HUES64 (cell line): ENCODE data around the gene PWWP2B.

Source experiments
- H3K27ac ChIP-seq: 2 replicates; pipeline ENCODE4 v1.7.0; 2013; ENCODE audit warnings: low read depth, low read length, inconsistent platforms
- H3K27me3 ChIP-seq: 2 replicates; pipeline ENCODE4 v1.6.1; 2013; ENCODE audit warnings: mild to moderate bottlenecking, low read length; ENCODE audit not compliant: insufficient read depth
- H3K36me3 ChIP-seq: 2 replicates; pipeline ENCODE4 v1.6.1; 2013; ENCODE audit warnings: mild to moderate bottlenecking, low read length; ENCODE audit not compliant: insufficient read depth
- H3K4me1 ChIP-seq: 2 replicates; pipeline ENCODE4 v1.6.1; 2013; ENCODE audit warnings: mild to moderate bottlenecking, low read length, moderate library complexity; ENCODE audit not compliant: insufficient read depth
- H3K4me3 ChIP-seq: 2 replicates; pipeline ENCODE4 v1.5.1; 2013; ENCODE audit warnings: mild to moderate bottlenecking, low read length, moderate library complexity
- H3K9ac ChIP-seq: 2 replicates; pipeline ENCODE4 v1.6.1; 2013; ENCODE audit warnings: mild to moderate bottlenecking, low read depth, low read length
- H3K9me3 ChIP-seq: 2 replicates; pipeline ENCODE4 v1.6.1; 2013; ENCODE audit warnings: low read depth, low read length; ENCODE audit not compliant: insufficient read depth
- WGBS: fragments of 150-250, 120-280 bp; methylation state at CpG from one replicate; pipeline ENCODE4 v1.1.7; 2013; ENCODE audit warnings: missing lambda C conversion rate; 5-methylcytosine and 5-hydroxymethylcytosine counted together

The PWWP2B gene

GRCh38 chr10:132364594-132364970 is 32.4 kb upstream of the PWWP2B start:
- Histone ChIP-seq H3K4me1 (no peaks in the 10 kb centered on the region), H3K9ac (no peak overlapping the region), H3K9me3 (no peaks in the 10 kb centered on the region), H3K27ac (no peak overlapping the region), H3K27me3 (no peaks in the 10 kb centered on the region), H3K4me3 (no peak overlapping the region), H3K36me3 (no peaks in the 10 kb centered on the region)
- WGBS = 82% methylated on average over 14 of the region's 14 CpGs

- no peaks in the 10 kb centered on the region for H3K4me1 ChIP-seq
- WGBS = 88% methylated on average over 9 of the region's 9 CpGs
- no peaks in the 10 kb centered on the region for H3K36me3 ChIP-seq
- no peak overlapping the region for H3K4me3 ChIP-seq
- no peaks in the 10 kb centered on the region for H3K9me3 ChIP-seq
- H3K27ac ChIP-seq = no peak overlapping the region
- H3K9ac ChIP-seq = no peak overlapping the region
- H3K27me3 ChIP-seq = no peaks in the 10 kb centered on the region
Measured at GRCh38 chr10:132365102-132365501, 31.9 kb upstream of the PWWP2B start.

DNA sequence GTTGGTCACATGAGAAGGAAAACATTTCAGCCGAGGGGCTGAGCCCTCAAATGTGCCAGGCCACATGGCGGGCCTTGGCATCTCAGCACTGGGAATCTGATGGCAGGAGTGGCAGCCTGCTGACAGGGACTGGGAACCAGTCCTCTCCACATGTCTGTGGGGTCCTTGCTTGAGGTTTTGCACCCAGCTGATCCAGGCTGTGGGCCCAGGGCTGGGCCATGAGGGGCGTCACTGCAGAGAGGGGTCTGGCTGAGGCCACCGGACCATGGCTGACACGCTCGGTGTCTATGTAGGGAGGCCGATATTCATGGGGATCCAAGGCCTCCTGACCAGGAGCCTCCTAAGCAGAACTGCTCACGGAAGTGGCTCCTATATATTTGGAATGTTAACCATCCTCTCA is 31.0 kb upstream of the PWWP2B start:
- Histone ChIP-seq H3K4me1 (no peaks in the 10 kb centered on the region), H3K36me3 (no peaks in the 10 kb centered on the region), H3K27ac (no peak overlapping the region), H3K4me3 (no peak overlapping the region), H3K9ac (no peak overlapping the region), H3K27me3 (no peaks in the 10 kb centered on the region), H3K9me3 (no peaks in the 10 kb centered on the region)
- 93% methylated on average over 8 of the region's 8 CpGs for WGBS

- Histone ChIP-seq H3K9ac (no peak overlapping the region), H3K36me3 (no peaks in the 10 kb centered on the region), H3K27me3 (no peaks in the 10 kb centered on the region), H3K27ac (no peak overlapping the region), H3K9me3 (no peaks in the 10 kb centered on the region), H3K4me3 (no peak overlapping the region), H3K4me1 (no peaks in the 10 kb centered on the region)
- WGBS = 87% methylated on average over 9 of the region's 9 CpGs
Measured at GRCh38 chr10:132366499-132366898, 30.5 kb upstream of the PWWP2B start.

DNA sequence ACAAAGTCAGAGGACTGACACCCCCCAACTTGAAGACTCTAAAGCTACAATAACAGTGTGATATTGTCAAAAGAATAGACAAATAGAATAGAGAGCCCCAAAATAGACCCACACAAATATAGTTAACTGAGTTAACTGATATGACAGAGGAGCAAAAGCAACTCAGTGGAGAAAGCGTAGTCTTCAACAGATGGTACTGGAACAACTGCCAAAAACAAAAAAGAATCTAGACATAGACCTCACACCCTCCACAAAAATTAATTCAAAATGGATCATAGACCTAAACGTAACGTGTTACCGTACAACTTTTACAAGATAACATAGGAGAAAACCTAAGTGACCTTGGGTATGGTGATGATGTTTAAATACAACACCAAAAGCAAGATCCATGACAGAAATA is 28.6 kb upstream of the PWWP2B start:
- Histone ChIP-seq H3K36me3 (no peaks in the 10 kb centered on the region), H3K9me3 (no peaks in the 10 kb centered on the region), H3K27ac (no peak overlapping the region), H3K4me3 (no peak overlapping the region), H3K9ac (no peak overlapping the region), H3K4me1 (no peaks in the 10 kb centered on the region), H3K27me3 (no peaks in the 10 kb centered on the region)
- WGBS = 86% methylated on average over 4 of the region's 4 CpGs

- whole genome bisulfite sequencing = 85% methylated on average over 8 of the region's 9 CpGs
- Histone ChIP-seq H3K27me3 (no peaks in the 10 kb centered on the region), H3K27ac (no peak overlapping the region), H3K36me3 (no peaks in the 10 kb centered on the region), H3K4me1 (no peaks in the 10 kb centered on the region), H3K9me3 (no peaks in the 10 kb centered on the region), H3K9ac (no peak overlapping the region), H3K4me3 (no peak overlapping the region)
Measured at GRCh38 chr10:132368881-132369635, 27.9 kb upstream of the PWWP2B start.

DNA sequence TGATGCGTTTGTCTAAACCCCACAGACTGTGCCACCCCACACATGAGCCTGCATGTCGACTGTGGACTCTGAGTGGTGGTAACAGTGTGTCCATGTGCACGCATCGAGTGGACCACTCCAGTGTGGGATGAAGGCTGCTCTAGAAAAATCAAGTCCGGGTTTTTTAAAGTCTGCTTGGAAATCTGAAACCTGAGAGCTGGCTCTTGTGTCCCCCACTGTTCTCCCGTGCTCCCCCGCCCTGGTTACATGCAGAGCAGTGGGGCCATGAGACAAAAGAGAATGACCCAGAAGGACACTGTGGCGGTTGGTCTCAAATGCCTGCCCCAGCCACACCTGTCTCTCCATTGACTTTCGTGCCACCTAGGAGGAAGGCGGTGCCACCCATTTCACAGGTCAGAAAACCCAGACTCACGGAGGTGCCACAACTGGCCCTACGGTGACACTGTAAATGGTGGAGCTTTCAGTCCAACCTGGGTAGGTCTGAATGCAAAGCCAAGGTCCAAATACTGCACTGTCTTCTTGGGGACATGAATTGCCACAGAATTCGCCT is 27.3 kb upstream of the PWWP2B start:
- H3K9me3 ChIP-seq = no peaks in the 10 kb centered on the region
- no peak overlapping the region for H3K4me3 ChIP-seq
- no peak overlapping the region for H3K9ac ChIP-seq
- 88% methylated on average over 13 of the region's 13 CpGs for WGBS
- H3K27me3 ChIP-seq = no peaks in the 10 kb centered on the region
- H3K27ac ChIP-seq = no peak overlapping the region
- H3K4me1 ChIP-seq = no peaks in the 10 kb centered on the region
- no peaks in the 10 kb centered on the region for H3K36me3 ChIP-seq

- WGBS = 94% methylated on average over 31 of the region's 31 CpGs
- no peaks in the 10 kb centered on the region for H3K9me3 ChIP-seq
- H3K36me3 ChIP-seq = no peaks in the 10 kb centered on the region
- no peak overlapping the region for H3K4me3 ChIP-seq
- no peaks in the 10 kb centered on the region for H3K27me3 ChIP-seq
- H3K4me1 ChIP-seq = no peaks in the 10 kb centered on the region
- no peak overlapping the region for H3K27ac ChIP-seq
- no peak overlapping the region for H3K9ac ChIP-seq
Measured at GRCh38 chr10:132370426-132371340, 26.3 kb upstream of the PWWP2B start.

DNA sequence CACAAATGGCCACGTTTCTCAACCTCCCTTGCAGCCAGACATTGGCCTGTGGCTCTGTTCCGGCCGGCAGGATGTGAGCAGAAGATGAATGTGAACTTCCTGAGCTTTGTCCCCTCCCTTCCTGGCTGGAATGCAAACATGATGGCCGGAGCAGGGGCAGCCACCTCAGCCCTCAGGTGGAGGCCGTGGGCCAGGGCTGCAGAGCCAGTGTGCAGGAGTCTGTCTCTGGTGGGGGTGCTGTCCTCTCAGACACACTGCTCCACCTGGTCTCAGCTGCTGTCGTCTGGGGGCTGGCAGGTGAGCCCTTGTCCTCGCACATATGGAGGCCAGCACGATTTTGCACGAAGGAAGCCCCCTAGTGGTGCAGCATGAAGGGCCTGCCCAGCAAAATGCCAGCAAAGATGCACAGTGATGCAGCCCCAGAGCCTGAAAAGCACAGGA is 25.3 kb upstream of the PWWP2B start:
- no peaks in the 10 kb centered on the region for H3K4me1 ChIP-seq
- no peaks in the 10 kb centered on the region for H3K36me3 ChIP-seq
- H3K9me3 ChIP-seq = no peaks in the 10 kb centered on the region
- WGBS = 81% methylated on average over 9 of the region's 9 CpGs
- H3K27ac ChIP-seq = no peak overlapping the region
- no peak overlapping the region for H3K9ac ChIP-seq
- no peaks in the 10 kb centered on the region for H3K27me3 ChIP-seq
- H3K4me3 ChIP-seq = no peak overlapping the region

DNA sequence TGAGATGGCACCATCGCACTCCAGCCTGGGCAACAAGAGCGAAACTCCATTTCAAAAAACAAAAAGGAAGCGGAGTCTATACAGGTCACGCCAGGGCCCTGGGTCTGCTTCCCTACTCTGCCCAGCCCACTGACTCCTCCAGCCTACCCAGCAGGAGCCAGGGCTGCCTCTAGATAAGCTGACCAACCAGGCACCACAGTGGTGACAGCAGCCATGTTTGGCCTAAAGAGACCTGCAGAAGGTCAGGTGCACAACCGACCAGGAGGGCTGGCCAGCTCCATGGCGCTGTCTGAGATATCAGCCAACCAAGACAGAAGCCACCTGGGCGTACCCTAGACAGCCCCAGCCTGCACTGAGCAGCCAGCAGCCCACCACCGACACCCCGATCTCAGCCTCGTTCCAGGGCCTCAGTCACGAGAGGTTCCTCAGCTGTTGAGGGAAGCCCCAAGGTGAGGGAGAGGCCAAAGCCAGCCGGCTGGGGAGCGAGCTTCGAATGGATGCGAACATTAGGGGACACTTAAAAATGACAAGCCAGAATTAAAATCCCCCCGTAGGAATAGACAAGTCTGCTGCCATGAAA is 24.4 kb upstream of the PWWP2B start:
- no peak overlapping the region for H3K4me3 ChIP-seq
- no peaks in the 10 kb centered on the region for H3K27me3 ChIP-seq
- no peak overlapping the region for H3K27ac ChIP-seq
- 94% methylated on average over 16 of the region's 16 CpGs for WGBS
- H3K36me3 ChIP-seq = no peaks in the 10 kb centered on the region
- H3K9me3 ChIP-seq = no peaks in the 10 kb centered on the region
- H3K4me1 ChIP-seq = no peaks in the 10 kb centered on the region
- no peak overlapping the region for H3K9ac ChIP-seq
